GM21390 (cell line): ENCODE measurements around the gene PPL.

Experiments used
- ATAC-seq: cut with Tn5 transposase; IDR thresholded peaks from one replicate; pipeline ENCODE4 v1.9.1; 2021; ENCODE audit not compliant: unreplicated experiment

The PPL gene

DNA sequence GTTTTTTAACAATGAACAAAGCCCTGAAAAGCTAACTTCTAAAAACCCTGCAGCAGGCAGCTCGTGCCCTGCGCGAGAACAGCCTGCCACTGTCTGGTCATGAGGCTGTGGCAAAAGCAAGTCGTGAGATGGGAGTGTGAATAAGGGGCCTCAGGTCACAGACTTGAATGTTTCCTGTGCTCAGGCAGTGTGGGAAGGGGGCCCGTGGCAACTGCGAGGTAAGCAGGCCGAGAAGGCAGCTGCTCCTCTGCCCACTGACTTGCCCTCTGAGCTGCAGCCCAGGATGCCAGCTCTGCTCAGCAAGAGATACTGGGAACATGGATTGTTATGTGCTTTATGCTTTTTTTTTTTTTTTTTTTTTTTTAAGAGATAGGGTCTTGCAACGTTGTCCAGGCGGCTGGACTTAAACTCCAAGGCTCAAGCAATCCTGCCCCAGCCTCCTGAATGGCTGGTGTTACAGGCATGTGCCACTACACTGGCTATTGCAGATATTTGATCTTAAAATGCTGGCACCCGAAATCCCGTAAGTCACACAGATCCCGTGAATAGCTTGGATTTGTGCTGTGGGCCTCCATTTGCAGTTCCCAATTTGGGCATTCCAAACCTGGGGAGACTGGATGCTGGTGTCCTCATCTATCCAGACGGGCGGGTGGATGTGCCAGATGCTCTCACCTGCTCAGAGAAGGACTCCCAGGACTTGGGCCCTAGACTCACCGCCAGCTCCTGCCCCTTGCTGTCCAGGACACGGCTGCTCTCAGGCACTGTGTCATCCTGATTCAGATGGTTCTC, 45.7 kb downstream of the PPL start:
- no peak for ATAC-seq

DNA sequence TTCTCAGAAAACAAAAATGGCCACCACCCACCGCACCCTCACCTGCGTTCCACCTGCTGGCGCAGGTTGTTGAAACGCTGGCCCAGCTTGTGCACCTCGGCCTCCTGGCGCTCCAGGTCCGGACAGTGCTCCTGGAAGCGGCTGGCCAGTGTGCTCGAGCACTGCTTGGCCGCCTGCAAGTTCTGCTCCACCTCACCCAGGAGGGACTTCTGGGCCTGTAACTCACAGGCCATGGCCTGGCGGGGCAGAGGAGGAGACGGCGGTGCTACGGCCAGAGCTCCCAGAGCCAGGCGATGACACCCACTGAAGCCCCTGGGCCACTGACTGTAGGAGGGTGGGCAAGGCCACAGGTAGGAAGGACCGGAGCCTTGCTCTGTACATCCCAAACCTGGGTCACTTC, 46.3 kb downstream of the PPL start:
- no peak for ATAC-seq

DNA sequence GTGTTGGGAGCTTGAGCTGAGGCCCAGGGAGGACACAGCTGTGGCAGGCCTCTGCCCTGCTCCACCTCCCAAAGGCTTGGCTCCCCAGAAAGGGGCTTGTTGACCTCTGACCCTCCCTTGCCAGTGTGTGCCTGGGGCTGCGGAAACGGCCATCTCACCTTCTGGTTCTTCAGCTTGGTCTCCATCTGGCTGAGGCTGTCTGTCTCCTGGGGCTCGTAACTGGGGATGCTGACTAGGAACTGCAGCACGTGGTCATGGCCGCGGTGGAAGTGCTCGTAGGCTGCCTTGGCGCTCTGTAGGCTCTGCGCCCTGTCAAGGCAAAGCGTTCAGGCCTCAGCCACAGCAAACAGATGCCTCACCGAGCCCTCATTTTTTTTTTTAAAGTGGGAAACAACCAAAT, 46.9 kb downstream of the PPL start:
- no peak for ATAC-seq

DNA sequence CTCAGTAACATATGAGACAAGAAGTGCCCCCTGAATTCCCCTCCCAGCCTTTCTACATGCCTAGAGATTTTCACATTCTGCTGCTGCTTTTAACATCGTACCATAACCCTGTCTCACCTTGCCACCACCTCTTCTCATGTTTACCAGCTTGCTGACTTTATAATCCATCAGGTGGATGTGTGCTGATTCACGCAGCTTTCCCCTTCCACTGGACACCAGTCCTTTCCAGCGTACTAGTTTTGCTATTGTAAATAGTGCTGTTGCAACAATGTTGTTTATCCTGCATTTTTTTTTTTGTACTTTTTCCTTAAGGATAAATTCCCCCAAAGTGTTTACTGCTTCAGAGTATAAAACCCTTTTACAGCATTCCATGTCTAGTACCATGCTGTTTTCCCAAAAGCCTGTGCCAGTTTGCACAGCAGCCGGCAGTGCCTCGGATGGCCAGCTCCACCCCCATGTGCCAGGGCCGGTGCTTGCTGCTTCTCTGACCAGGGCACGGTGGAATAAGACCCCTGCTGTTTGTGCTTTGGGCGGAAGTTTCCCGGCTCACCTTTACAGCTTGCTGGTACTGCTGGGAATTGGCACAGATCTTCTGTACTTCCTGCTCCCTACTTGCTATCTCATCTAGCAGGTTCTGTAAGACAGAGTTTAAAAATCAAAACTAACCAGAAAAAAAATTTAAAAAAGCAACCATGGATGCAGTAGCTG, 48.4 kb downstream of the PPL start:
- ATAC-seq, result no peak

DNA sequence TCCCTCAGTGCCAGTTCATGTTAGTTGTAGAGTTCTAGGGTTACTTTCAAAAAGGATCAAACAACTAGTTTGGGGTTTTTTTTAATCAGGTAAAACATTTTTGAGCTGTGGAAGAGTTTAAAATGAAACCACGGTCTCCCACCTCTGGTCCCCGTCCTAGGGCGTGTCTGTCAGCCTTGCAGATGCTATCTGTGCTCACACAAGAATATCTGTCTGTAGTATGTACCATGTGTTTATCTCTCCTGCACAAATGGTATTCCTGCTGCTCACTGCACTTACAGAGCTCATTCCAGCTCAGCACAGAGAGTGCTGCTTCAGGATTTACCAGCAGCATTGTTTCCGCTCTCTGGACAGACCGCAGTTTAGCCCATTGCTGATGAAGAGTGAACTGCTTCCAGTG, 50.8 kb downstream of the PPL start:
- ATAC-seq, result no peak

DNA sequence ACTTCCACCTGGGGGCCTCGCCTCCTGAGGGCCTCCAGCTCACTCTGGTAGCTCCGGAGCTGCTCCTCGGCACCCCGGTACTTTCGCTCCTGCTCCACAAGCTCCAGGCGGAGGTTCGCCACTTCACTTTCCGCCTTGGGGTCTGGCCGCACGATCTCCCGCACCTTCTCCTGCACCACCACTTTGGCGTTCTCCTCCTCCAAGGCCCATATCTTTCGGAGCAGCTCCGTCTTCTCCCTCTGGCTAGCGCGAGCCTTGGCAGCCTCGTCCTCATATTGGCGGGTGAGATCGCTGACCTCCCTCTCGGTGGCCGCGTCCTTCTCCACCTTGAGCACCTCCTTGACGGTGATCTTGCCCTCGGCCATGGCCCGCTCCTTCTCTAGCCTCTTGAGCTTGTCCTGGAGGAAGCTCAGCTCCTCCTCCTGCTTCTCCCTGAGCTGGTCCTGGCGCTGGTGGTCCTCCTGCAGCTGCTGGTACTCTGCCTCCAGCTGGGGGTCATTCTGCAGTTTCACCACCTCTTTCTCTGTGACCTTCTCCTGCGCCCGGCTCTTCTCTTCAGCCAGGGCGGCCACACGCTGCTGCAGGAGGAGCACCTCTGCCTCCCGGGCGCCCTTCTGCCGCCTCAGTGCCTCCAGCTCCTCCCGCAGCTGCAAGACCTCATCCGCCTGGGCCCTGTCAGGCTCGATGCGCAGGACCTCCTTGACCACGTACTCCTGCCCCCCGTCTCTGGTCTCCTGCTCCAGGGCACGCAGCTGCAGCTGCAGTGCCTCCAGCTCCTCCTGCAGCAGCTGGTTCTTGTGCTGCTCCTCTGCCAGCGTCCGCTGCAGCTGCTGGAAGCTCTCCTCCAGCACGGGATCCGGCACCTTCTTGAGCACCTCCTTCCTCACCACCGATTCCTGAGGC, 51.7 kb downstream of the PPL start:
- ATAC-seq, result no peak

DNA sequence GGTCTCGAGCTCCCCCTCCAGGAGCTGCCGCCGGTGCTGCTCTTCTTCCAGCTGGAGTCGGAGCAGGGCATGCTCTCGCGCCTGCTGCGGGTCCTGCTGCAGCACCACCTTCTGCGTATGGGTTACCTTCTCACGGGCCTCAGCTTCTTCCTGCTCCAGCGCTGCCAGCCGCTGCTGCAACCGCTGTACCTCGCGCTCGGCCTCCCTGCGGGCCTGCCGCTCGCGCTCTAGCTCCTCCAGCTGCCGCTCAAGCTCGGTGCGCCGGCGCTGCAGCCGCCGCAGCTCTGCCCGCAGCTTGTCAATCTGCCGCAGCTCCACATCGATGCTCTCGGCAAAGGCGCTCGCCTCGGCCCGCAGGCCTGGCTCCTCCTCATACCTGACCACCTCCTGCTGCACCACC, 52.7 kb downstream of the PPL start:
- ATAC-seq, result no peak

DNA sequence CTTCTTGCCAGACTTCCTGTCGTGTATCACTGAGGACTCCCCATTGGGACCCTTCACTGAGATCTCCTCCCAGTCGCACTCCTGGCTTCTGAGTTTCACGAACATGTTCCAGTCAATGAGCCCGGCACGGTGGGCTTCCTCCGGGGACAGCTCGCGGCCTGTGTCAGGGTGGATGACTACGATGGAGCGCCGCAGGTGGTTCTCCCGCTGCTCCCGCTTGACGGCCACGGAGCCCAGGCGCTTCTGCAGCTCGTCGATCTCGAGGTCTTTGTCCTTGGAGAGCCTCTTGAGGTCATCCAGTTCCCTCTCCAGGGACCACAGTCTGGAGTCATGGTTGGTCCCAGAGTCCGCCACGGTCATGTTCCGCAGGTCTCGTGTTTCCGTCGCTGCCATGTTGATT, 53.4 kb downstream of the PPL start:
- ATAC-seq, result no peak

DNA sequence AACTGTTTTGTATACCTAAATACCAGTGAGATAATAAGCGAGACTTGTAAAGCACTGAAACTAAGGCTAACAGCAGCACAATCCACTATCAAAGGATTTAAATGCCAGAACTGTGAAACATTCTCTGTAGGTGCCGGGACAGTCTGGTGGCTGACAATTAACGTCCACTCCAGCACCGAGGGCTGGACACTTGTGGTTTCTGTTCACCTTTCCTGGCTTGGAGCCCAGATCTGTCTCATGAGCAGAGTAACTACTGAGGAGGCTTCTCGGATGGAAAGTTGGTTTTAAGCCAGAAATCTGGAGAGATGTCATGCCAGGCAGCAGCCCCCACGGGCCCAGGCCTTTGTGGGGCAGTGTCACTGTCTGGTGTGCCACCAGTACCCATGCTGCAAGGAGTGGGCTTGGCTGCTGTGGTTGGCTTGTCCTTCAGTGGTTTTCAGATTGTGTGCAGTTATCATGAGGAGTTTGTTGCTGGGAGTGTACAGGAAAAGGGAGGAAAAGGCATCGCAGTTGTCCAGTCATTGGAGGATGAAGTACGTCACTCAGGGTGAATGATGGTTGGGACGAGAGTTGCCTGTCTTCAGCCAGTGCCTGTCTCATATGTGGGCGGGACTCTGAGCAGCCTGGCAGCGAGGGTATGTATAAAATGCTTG, 54.2 kb downstream of the PPL start:
- no peak for ATAC-seq

DNA sequence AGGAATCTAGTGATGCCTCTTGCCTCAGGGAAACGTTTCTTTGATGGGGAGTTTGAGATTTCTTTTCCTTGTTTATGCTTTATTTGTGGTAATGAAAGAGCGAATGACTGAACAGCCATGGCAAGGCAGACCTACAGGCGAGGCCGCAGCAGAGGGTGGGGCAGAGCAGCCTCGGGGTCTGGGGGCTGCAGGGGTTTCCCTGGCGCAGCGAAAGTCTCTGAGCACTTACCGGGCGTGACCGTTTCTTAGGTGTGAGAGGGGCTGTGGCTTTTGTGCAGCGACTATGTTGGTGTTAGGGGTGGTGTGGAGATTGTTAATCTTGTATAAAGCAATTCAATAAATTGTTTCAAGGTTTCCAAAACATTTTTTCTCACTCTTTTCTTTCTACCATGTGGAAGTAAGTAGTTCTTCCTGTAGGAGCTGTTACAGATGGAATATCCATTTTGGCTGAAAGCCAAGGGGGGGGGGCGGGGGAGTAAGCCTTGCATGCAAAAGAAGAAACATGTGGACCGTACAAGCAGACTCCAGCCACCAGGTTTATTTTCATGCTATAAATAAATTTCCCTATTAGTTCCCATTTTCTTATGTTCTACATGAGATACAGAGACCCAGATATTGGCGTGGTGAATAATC, 54.8 kb downstream of the PPL start:
- ATAC-seq, result no peak

DNA sequence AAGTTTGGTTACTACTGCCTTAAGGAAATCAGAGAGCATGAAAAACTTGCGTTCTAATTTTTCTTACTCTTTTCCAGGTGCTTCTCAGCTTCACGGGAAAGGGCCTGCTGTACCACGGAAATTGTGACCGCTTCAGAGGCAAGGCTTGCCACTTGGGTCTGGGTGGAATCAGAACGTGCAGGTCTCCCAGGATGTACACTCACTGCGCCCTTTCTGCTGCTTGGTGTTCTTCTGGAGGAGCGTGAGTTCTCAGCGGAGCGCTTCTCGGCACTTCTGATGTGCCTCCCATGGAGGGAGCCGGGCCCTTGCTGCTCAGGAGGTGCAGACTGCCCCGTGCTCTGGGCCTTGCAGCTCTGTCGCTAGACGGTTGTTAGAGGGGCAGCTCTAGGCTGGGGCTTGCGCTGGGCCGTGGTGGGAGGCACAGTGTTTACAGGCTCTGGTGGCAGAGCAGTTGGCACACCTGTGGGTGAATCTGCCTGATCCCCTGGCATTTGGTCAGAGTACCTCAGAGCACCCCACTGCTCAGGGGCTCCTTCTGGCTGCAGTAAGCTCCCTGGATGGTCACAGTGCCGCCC, 56.9 kb downstream of the PPL start:
- ATAC-seq, result no peak

DNA sequence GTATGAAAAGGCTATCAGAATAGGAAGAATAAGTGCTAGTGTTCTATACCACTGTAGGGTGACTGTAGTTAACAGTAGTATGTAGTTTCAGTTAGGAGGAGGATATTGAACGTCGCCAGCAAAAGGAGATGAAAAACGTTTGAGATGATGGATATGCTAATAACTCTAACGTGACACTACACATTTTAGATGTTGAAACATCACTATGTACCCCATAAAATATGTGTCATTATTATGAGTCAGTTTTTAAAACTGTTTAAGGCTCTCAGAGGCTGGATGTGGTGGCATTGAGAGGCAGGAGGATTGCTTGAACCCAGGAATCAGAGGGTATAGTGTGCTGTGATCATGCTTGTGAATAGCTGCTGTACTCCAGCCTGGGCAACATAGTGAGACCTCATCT, 57.9 kb downstream of the PPL start:
- no peak for ATAC-seq

DNA sequence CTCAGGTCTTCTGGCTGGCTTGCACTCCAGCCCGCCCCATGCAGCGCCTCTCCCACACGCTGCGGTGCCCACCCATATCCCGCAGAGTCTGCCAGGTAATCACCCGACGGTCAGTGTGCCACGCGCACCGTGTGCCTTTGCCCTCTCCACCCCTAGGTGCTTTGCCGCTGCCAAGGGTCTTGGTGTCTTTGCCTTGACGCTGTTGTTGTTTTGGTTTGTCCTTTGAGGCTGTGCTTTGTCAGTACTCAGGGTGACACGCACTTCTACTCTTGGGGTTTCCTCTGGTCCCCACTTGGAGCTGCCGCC, 59.6 kb downstream of the PPL start:
- no peak for ATAC-seq

DNA sequence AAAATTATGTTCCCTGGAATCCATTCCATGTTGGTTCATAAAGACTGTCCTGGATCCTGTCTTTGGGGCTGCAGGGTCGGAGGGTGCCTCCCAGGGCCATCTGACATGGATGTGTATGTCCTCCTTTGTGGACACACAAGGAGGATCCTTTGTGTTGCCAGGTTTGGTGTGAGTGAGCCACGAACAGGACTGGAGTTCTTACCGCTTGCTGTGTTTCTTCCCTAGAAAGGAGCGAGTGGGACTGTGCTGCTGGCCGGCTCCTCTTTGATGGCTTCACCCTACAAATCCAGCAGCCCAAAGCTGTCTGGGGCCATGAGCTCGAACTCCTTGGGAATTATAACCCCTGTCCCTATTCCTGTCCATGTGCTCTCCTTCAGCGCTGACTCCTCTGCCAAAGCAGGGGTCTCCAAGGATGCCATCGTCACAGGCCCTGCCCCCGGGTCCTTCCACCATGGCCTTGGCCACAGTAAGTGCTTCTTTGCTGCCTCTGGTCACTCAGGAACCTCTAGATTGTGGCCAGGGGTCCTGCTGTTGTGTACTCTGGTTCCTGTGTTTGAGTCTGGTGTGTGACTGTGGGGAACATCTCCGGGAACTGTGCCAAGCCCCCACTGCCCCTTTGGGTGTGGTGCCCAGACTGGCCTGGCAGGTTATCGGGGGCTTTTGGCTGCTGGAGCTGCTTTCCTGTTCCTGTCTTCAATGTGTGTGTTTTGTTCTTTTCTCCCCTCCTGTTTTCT, 60.1 kb downstream of the PPL start:
- no peak for ATAC-seq

DNA sequence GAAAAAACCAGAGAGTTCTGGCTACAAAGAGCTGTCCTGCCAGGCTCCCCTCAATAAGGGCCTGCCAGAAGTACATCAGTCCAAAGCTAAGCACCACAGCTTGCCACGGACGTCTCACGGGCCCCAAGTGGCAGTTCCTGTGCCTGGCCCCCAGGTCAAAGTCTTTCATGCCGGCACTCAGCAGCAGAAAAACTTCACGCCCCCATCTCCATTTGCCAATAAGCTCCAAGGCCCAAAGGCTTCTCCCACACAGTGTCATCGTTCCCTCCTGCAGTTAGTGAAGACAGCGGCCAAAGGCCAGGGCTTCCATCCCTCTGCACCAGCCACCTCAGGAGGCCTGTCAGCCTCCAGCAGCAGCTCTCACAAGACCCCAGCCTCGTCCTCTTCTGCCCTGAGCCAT, 62.3 kb downstream of the PPL start:
- no peak for ATAC-seq

DNA sequence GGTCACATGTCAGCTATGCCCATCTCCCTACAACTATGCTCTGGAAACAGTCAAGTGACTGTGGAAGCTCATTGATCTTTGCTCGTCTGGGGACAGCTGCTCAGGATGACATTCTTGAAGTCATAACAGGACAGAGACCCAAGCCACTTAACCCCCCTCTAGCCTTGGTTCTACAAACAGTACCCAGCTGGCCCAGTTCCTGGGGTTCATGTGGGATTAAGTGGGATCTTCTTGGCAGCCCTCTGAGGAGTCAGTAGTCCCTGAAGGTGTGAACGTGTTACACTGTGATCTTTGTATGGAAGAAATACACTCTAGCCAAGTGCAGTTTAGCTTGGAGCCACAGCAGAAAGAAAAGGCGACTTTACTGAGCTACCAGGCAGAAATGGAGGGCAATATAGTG, 63.9 kb downstream of the PPL start:
- no peak for ATAC-seq

DNA sequence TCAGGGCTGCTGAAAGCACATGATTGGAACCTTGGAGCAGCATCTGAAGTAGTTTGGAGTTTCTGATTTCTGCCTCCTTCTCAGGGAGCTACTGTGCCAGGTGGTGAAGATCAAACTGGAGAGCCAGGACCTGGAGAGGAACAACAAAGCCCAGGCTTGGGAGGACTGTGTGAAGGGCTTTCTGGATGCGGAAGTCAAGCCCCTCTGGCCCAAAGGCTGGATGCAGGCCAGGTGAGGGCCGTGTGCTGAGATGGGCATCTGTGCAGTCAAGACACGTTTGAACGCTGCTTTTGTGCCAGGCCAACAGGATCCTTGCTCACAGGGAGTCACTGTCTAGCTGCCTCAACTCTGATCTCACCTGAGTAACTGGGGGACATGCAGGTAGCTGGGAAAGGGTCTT, 65.9 kb downstream of the PPL start:
- ATAC-seq, result no peak

DNA sequence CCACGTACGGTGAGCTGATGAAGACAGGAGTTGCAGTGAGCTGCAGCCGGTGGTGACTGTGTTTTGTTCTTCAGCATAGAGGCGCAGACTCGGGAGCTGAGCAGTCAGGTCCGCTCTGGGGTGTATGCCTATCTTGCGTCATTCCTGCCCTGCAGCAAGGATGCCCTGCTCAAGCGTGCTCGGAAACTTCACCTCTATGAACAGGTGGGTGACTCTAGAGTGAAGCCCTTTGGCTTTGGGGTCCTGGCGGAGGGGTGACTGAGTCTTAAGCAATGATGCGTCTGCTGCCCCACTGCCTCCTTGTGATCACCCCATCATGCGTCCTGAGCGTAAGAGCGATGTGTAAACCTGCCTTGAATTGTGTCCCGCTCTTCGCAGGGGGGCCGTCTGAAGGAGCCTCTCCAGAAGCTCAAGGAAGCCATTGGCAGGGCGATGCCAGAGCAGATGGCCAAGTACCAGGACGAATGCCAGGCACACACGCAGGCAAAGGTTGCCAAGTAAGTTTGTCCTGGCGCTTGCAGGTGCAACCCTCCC, 66.7 kb downstream of the PPL start:
- ATAC-seq, result no peak

DNA sequence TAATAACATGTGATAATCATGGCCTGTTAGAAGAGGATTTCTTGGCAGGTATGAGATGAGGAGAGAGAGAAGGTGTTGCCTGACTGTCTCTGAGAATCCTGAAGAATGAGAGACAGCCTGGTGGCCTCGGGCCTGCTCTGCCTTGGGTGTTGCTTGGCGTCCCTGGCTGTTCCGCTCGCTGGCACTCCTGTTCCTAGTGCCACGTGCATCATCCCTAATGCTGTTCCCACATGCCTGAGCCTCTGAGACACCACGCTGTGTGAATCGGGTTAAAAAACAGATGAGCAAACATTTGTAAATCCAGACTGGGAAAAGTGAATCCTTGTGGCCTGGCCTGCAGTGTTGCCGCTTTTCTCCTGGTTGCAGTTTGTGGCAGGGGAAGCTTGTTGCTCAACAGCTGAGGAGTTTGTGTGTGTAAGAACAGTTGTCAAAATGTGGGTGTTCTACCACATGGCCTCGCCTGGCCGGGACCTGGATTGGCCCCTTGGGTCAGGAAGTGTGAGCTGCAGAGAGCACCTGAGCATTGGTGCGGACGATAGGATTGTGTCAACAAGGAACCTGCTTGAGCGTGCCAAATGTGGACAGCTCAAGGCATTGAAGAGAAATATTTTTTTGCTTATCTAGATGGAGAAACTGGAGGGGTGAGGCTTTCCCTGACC, 67.7 kb downstream of the PPL start:
- no peak for ATAC-seq
